GM21390 (cell line): ENCODE results near the gene INPP5A.
"Not testable (repeated sequence)": the region's sequence is repeated elsewhere in the genome, so short reads cannot be mapped to it uniquely, and the experiment has no call there.

Experiments used
- ATAC-seq: cut with Tn5 transposase; IDR thresholded peaks from one replicate; pipeline ENCODE4 v1.9.1; 2021; ENCODE audit not compliant: unreplicated experiment

Gene INPP5A

GRCh38 chr10:132546567-132547420 is 9.2 kb downstream of the INPP5A start:
- ATAC-seq = no peak

GRCh38 chr10:132547421-132547861 is 9.9 kb downstream of the INPP5A start:
- no peak for ATAC-seq

GRCh38 chr10:132548106-132548823 is 10.7 kb downstream of the INPP5A start:
- no peak for ATAC-seq

DNA sequence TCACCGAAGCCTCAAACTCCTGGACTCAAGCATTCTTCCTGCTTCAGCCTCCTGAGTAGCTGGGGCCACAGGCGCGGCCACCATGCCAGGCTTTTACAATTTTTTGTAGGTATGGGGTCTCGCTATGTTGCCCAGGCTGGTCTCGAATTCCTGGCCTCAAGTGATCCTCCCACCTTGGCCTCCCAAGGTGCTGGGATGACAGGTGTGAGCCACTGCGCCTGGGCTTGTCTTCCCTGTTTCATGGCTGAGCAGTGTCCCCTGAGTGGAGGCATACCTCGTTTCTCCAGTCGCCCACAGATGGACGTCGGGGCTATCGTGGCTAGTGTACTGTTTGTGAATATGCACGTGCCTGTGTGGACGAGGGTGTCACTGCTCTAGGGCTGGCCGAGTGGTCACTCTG is 11.3 kb downstream of the INPP5A start:
- no peak for ATAC-seq

DNA sequence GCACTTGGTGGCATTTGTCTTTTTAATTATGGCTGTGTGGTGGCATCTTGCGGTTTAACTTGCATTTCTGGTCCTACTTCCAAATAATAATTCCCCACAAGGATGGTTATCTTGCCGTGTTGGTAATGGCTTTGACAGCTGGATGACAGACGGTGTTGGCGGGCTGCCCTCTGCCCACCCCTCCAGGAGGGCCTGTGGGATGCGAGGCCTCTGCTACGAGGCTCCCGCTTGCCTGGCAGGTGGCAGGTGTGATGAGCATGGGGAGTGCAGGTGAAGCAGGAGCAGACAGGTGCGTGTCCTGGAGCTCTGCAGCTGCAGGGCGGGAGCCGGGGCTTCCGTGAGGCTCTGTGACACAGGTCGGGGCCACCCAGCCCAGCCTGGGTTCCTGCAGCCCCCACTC is 11.8 kb downstream of the INPP5A start:
- no peak for ATAC-seq

DNA sequence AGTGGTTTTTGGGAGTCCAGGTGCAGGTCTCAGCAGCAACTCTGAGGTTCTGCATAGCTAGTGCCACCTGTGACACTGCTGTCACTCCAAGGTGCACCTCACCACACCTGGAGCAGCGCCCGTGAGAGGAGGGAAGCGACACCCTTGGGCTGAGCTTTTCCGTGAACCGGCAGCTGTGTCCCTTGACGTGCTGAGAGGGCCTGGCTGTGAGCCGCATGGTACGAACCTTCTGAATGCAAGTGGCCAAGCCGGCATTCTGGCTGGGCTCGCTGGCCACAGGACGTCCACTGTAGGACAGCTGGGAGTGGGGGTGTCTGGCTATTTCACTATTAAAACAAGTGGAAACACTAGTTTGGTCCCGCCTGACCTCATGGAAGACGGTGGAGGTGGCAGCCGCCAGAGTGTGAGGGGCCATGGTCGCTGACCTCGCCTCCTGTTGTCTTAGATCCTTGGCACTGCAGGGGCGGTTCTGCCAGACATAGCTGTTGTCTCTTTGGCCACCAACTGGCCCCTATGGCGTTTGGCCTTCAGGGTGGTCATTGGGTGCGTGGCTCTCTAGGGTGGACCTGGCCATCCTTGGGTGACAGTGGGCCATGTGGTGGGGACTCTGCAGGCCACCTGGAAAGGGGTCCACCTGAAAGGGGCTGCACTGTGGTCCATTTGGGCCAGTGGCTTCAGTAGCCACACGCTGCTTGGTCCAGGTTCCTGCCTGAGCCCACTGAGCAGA is 12.9 kb downstream of the INPP5A start:
- no peak for ATAC-seq

GRCh38 chr10:132551093-132551807 is 13.7 kb downstream of the INPP5A start:
- peak; percentile 72 for ATAC-seq

DNA sequence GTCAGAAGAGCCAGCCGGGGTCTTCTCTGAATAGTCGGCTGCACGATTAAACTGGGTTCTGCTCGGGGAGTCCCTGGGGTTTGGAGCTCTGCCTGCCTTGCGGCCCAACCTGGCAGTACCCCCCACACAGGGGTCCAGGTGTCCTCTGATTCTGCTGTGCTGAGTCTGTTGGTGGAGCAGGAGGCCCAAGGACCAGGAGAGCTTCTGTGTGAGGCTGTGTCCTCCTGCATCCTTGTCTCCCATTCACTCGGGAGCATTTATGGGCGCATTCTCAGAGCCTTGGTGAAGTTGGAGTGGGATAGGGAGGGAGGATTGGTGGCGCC is 14.2 kb downstream of the INPP5A start:
- ATAC-seq = peak; percentile 20

DNA sequence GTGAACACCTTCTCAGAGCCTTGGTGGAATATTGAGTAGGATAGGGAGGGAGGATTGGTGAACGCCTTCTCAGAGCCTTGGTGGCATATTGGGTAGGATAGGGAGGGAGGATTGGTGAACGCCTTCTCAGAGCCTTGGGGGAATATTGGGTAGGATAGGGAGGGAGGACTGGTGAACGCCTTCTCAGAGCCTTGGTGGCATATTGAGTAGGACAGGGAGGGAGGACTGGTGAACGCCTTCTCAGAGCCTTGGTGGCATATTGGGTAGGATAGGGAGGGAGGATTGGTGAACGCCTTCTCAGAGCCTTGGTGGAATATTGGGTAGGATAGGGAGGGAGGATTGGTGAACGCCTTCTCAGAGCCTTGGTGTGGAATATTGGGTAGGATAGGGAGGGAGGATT is 15.0 kb downstream of the INPP5A start:
- not testable (repeated sequence) for ATAC-seq

GRCh38 chr10:132553568-132553967 is 16.0 kb downstream of the INPP5A start:
- not testable (repeated sequence) for ATAC-seq

- ATAC-seq = no peak
Measured at GRCh38 chr10:132554053-132554990, 16.7 kb downstream of the INPP5A start.

DNA sequence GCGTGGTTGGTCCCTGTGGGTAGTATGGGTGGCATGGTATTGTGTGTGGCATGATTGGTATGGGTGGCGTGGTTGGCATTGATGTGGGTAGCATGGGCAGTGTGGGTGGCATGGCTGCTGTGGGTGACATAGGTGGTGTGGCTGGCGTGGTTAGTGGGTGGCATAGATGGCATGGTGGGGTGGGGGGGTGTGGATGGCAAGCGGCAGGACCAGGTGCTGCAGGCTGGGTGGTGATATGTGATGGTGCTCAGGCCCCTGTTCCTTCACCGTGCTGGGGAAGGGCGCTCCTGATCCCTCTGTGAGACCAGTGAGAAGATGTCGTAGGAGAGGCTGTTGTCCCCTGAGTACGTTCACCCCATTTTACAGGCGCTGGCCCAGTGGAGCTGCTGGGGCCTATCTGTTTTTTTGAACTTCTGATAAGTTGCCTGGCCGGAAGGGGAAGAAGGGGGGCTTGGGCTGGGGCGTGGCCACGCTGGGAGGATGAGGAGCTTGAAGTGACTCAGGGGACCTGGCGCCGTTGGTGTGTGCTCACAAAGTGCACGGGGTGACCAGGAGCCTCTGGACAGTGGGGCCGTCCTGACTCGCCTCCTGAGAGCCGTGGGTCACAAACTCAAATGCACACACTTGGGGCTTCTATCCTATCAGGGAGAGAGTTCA is 17.5 kb downstream of the INPP5A start:
- no peak for ATAC-seq

DNA sequence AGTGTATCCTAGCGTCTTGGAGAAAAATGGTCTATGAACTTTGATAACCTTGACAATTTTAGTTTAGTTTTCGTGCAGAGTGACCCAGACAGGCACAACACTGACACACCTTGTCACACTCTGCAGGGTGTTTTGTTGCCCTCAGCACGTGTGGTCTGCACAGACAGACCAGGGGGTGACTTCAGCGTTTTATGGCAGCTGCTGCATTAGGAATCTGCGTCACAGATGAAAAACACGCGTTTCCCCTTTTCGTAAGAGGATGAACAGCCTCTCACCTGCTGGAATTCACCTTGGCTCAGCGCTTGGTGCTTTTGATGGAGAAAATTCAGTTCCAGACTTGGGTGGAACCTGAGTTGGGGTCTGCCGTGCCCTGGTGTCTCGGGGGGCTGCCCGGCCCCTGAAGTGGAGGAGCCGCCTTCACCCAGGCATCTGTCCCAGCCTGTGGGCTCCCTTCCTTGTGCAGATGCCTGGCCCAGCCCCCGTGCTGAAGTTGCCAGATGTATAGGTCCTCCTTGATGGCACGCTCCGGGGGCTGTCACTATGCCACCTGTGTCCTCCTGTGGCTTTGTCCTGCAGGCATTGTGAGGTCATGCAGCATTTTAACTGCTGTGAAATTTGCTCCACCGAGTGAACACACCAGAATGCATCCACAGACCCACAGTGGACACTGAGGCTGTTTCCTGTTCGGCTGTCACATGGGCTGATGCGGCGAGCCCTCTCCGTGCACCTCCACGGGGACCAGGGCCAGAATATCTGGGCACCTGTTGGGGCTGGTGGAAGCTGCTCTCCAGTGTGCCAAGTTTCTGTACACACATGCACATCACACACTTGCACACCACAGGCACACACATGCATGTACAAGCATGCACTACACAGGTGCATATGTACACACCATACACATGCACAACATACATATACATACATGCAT is 18.3 kb downstream of the INPP5A start:
- no peak for ATAC-seq

- no peak for ATAC-seq
Measured at GRCh38 chr10:132556994-132557441, 19.4 kb downstream of the INPP5A start.

DNA sequence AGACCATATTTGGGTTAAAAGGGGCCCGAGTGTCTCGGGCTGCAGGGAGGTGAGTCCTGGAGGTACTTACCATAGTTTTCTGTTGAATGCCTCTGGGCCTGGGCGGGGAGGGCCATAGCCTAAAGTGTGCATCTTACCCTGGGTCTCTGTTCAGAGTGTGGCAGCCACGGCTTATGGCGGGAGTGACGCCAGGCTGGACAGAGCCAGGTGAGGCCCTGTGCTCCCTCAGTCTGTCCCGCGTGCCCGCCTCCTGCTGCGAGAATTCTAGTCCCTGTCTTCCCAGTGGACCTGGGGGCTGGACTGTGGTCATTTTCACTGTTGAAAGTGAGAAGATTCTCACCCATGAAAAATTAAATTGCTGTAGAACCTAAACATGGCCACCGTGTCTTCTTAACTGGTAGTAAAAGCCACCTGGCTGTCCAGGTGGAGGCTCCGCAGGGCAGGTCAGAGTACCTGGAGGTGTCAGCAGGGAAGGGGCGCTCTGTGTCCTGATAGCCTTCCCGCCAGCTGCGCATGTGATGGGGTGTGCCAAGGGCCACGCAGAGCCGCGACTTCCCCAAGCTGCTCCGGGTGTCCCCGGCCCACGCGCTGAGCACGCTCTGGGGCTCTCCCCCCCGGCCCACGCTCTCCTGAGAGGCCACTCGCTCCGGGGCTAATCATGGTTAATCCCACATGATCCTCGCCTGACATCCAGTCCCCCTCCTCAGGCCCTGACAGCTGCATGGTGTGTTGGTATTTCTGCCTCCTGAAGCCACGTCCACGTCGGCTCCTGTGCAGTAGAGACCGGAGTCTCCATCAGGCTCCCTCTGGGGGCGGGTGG is 20.3 kb downstream of the INPP5A start:
- ATAC-seq = no peak

GRCh38 chr10:132558516-132559413 is 21.2 kb downstream of the INPP5A start:
- no peak for ATAC-seq
